Body of pancreas (tissue), 4 donors: ENCODE results near the gene LINGO4. TPM values are rescaled to one million over a fixed set of nuclear protein-coding genes. Genes with fewer than 3 reads are reported as not detected.
A peak's percentile ranks its signal among the peaks of the same experiment; 100 is the strongest.

Experiments used
- ATAC-seq: fragments of 150-250 bp; one replicate; pipeline ENCODE4 v1.9.1; 2016
- DNase-seq, 4 donors: peaks; one replicate each; pipeline ENCODE4 v3.0.0-alpha.2; 2019
- H3K27ac ChIP-seq, 4 donors: fragments of 200-600 bp; sonication (generic); 1 replicate in 3 of 4; 2 replicates in 1 of 4; pipeline versions ENCODE4 v1.5.1 to v1.6.1; 2016 to 2019; ENCODE audit warnings: mild to moderate bottlenecking in 1 of 4, mixed read lengths in 1 of 4, moderate library complexity in 1 of 4
- H3K27me3 ChIP-seq, 2 donors: fragments of 200-600 bp; sonication (generic); one replicate each; pipeline ENCODE4 v1.6.0; 2016; ENCODE audit warnings: mild to moderate bottlenecking in 1 of 2
- H3K36me3 ChIP-seq, 2 donors: fragments of 200-600 bp; sonication (generic); replicated peaks in 1 of 2; 2 replicates each; pipeline ENCODE4 v1.5.1; 2016; ENCODE audit warnings: low read depth in 2 of 2; ENCODE audit not compliant: insufficient read depth in 1 of 2
- H3K4me1 ChIP-seq: fragments of 200-600 bp; sonication (generic); one replicate; pipeline ENCODE4 v1.6.0; 2016
- H3K4me3 ChIP-seq, 2 donors: fragments of 200-600 bp; sonication (generic); 1 replicate in 1 of 2; 2 replicates in 1 of 2; pipeline ENCODE4 v1.5.1; 2016 to 2019
- H3K9me3 ChIP-seq, 3 donors: fragments of 200-600 bp; sonication (generic); 1 replicate in 2 of 3; 2 replicates in 1 of 3; pipeline ENCODE4 v1.5.1; 2016
- CTCF ChIP-seq, 7 experiments: fragments of 450-650 bp in 4 of 7; fragments of 200-600 bp in 3 of 7; sonication (generic) in 3 of 7; IDR thresholded peaks; one replicate each; pipeline ENCODE4 v1.5.1; 2016 to 2019; ENCODE audit warnings: antibody characterized with exemption in 7 of 7
- POLR2A ChIP-seq, 3 donors: fragments of 450-650 bp; IDR thresholded peaks; one replicate each; pipeline ENCODE4 v1.6.1; 2016; ENCODE audit warnings: antibody characterized with exemption in 3 of 3, mild to moderate bottlenecking in 2 of 3
- WGBS, 2 donors: methylation state at CpG; one replicate each; pipeline ENCODE4 v1.1.5; 2017; 5-methylcytosine and 5-hydroxymethylcytosine counted together
- intact Hi-C: fragments of 100-400 bp; cut with DNase I; formaldehyde crosslinking; loops from one replicate; pipeline ENCODE4 v1.15.1; 2023
- total RNA-seq, 2 donors: library from RNA; depleted of rRNA; stranded (reverse); fragments of >200 nt; gene quantifications; one replicate each; pipeline ENCODE4 v1.1.0, GENCODE V29; 2016

Gene LINGO4
- total RNA-seq, 2 donors from 2014 or later: 0.66 to 1.6 TPM

DNA sequence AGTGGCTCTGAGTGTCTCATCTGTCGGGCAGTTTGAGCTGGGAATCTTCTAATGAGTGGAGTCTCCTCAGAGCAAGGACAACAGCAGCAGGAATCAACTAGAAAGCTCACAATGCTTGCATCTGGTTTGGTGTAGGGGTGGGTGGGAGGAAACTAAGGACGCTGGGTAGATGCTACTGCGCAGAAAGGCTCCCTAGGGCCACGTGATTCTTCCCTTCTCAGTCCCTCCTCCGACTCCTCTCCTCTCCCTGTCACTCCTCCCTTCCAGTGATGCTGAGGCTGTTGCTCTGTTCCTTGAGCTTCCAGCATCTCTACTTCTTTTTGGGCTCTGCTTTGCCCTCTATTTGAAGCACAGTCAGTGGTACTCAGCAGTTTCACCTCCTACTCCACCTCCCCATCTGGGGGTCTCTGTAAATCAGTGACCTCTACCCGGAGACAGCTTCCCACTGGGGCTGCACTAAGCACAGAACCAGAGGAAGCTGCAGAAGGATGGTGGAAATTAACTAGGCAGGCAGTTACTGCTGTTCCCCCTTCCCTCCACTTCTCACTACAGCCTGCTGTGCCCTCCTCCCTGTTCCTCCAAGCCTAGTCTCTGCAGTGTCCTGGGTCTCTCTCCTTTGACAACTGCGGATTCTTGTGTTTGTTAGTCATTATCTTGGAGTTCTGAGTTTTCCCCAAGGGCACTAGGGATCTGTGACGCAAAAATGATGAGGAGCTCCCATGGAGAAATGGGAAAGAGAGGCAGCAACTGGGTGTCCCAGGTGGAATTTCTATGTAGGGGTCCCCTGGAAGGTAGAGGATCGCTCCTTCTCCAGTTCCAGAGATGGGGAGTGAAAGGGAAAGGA lies 5.8 kb downstream of the LINGO4 start:
- no peaks in the 10 kb centered on the region for H3K36me3 ChIP-seq
- H3K9me3 ChIP-seq: no peaks in the 10 kb centered on the region
- no peak overlapping the region for H3K4me3 ChIP-seq
- WGBS, 2 donors: 58 to 73% methylated on average over 9 of the region's 9 CpGs
- no peak overlapping the region for H3K27ac ChIP-seq
- DNase-seq (no peak), ATAC-seq (no peak)
- H3K4me1 ChIP-seq: no peaks in the 10 kb centered on the region
- no peak for TF ChIP-seq POLR2A (IDR thresholded peaks at IDR 0.05)
- no peak for TF ChIP-seq CTCF (IDR thresholded peaks at IDR 0.05)
- H3K27me3 ChIP-seq: no peaks in the 10 kb centered on the region
- intact Hi-C loops: no loop called here

- H3K27ac ChIP-seq: no peak overlapping the region
- intact Hi-C loops: no loop called here
Observed at GRCh38 chr1:151798571-151798970, 6.6 kb downstream of the LINGO4 start.

GRCh38 chr1:151790940-151791651 lies 14.1 kb downstream of the LINGO4 start:
- intact Hi-C loops: no loop called here
- Histone ChIP-seq H3K9me3 (no peaks in the 10 kb centered on the region), H3K27me3 (no peaks in the 10 kb centered on the region), H3K4me1 (peaks cover 8% of the 10 kb centered on the region), H3K4me3 (peak overlapping the region; percentile 39 to 90), H3K36me3 (no peaks in the 10 kb centered on the region), H3K27ac (peak overlapping the region; percentile 35 to 79 (median 63))
- ATAC-seq (peak; percentile 4), DNase-seq (peak in 1 of 4 donors; percentile 29)
- WGBS, 2 donors: 0 to 1% methylated on average over 12 to 48 of the region's 52 CpGs
- no peak for TF ChIP-seq CTCF (IDR thresholded peaks at IDR 0.05)
- TF ChIP-seq POLR2A (IDR thresholded peaks at IDR 0.05): no peak

More at GRCh38 chr1:151798571-151798970, 6.6 kb downstream of the LINGO4 start:
- ATAC-seq: no peak
- DNase-seq: no peak
- Histone ChIP-seq H3K4me3 (no peak overlapping the region), H3K9me3 (no peaks in the 10 kb centered on the region), H3K27me3 (no peaks in the 10 kb centered on the region), H3K36me3 (no peaks in the 10 kb centered on the region), H3K4me1 (no peaks in the 10 kb centered on the region)
- 86 to 89% methylated on average over 5 of the region's 5 CpGs for WGBS, 2 donors
- TF ChIP-seq POLR2A (IDR thresholded peaks at IDR 0.05): no peak
- no peak for TF ChIP-seq CTCF (IDR thresholded peaks at IDR 0.05)

DNA sequence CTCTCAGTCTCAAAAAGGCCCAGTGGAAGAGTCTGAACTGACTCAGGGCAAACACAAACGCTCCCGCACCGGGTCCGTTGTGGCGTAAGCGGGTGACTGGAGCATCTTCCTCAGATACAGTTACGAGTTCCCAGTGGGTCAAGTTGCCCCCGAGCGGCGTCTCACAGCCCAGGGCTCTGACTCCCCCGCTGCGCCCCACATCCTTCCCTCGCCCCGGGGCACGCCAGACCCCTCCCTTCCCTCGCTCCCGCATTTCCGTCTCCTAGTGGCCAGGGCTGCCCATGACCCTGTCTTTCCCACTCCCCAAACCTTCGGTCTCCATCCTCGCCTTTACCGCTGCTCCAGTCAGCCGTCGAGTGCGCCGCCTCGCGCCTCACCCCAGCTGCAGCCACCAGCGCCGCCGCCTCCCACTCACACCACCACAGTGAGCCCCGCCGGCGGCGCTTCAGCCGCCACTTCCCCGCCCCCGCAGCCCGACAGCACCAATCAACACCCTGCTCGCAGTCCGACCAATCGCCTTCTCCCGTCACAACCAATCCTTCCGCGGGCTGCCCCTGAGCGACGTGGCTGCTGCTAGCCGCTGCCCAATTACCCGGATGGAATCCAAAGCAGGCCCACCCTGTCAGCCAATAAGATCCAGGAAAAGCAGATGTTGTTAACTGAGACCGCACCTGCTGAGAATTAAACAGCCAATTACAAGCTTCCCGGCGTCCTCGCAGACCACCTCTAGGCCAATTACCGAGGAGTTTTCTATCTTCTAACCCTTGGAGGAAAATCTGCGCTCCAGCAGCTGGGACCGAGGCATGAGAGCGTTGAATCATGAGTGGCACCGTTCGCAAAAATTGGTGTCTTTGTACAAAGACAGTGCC lies 14.9 kb downstream of the LINGO4 start, which contains the start of gene TDRKH:
TSS of gene TDRKH (minus strand) at position 430 of the 869 bp plus-strand sequence. CDS start 7,478 bp downstream, outside the sequence.
- DNase-seq (peak; percentile 98 to 99 (median 98)), ATAC-seq (peak; percentile 99)
- H3K27ac ChIP-seq: peak within 1 kb of the TSS; percentile 35 to 79 (median 63)
- 0 to 1% methylated on average over 40 to 58 of the region's 58 CpGs for WGBS, 2 donors
- intact Hi-C loops: no loop called here
- TF ChIP-seq POLR2A (IDR thresholded peaks at IDR 0.05) (peak; percentile 60 to 84 (median 81)), CTCF (IDR thresholded peaks at IDR 0.05) (peak in 4 of 7 experiments; percentile 7 to 70 (median 46))
- peaks cover 8% of the 10 kb centered on the region for H3K4me1 ChIP-seq
- H3K27me3 ChIP-seq: no peaks in the 10 kb centered on the region
- H3K36me3 ChIP-seq: no peaks in the 10 kb centered on the region
- H3K4me3 ChIP-seq: peak within 1 kb of the TSS; percentile 66 to 90
- no peaks in the 10 kb centered on the region for H3K9me3 ChIP-seq
